NT2/D1 (cell line): ENCODE measurements around the gene BTG4.

Experiments used
- SUZ12 ChIP-seq: IDR thresholded peaks from 2 replicates; pipeline ENCODE4 v1.6.1; 2011; ENCODE audit not compliant: insufficient read length, insufficient read depth; ENCODE audit errors: extremely low read depth
- ZNF274 ChIP-seq: IDR thresholded peaks from 2 replicates; pipeline ENCODE4 v1.6.1; 2011; ENCODE audit warnings: mild to moderate bottlenecking, low read depth, low read length

DNA sequence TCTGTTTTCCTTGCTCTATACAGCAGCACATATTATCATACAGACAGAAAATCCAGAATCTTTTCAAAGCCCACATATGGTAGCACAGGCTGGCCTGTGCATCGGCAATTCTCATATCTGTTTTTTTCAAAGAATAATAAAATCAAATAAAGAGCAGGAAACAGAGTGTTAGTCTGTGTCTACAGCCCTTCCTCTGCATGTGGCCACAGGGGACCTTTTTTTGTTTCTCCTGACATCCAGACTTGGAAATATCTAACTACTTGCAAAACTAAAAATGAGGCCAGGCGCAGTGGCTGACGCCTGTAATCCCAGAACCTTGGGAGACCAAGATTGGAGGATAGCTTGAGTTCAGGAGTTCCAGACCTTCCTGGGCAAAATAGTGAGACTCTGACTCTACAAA lies 48.6 kb upstream of the BTG4 start:
- TF ChIP-seq SUZ12 (no peak), ZNF274 (no peak)
